ENCODE data around the gene EPHA4.

The EPHA4 gene

GRCh38 chr2:221381928-221382488 is 190.1 kb downstream of the EPHA4 start:
- no peak for DNase-seq

- DNase-seq = no peak
Observed at GRCh38 chr2:221380686-221381085, 191.4 kb downstream of the EPHA4 start.

- no peak for DNase-seq
Observed at GRCh38 chr2:221380062-221380461, 192.0 kb downstream of the EPHA4 start.

- DNase-seq = no peak
Observed at GRCh38 chr2:221377597-221377996, 194.5 kb downstream of the EPHA4 start.

GRCh38 chr2:221377066-221377465 is 195.0 kb downstream of the EPHA4 start:
- DNase-seq = no peak

GRCh38 chr2:221374234-221374633 is 197.9 kb downstream of the EPHA4 start:
- no peak for DNase-seq

- DNase-seq = no peak
Observed at GRCh38 chr2:221372907-221373306, 199.2 kb downstream of the EPHA4 start.

GRCh38 chr2:221372159-221372884 is 199.8 kb downstream of the EPHA4 start:
- DNase-seq = no peak

GRCh38 chr2:221371347-221371746 is 200.8 kb downstream of the EPHA4 start:
- no peak for DNase-seq

- DNase-seq = no peak
Observed at GRCh38 chr2:221370857-221371211, 201.3 kb downstream of the EPHA4 start.

GRCh38 chr2:221370076-221370856 is 201.8 kb downstream of the EPHA4 start:
- DNase-seq = no peak

Measured in activated gamma-delta T cell treated with Interleukin-2 at 50 U/mL for 16 hours (primary cell).